A673 (cell line): ENCODE results near the gene N4BP2.

ENCODE experiments used
- EZH2 ChIP-seq: fragments of 200-600 bp; sonication (generic); IDR thresholded peaks from 2 replicates; pipeline ENCODE4 v1.6.1; 2017; ENCODE audit warnings: borderline replicate concordance, low read depth, mild to moderate bottlenecking, mixed read lengths, antibody characterized with exemption, low read length; ENCODE audit not compliant: poor library complexity, severe bottlenecking
- TF ChIP-seq, protein P1 (sequence below): fragments of 300-800, 200-600 bp; sonication (generic); conservative IDR thresholded peaks from 2 replicates; pipeline ENCODE4 v1.5.1; 2017; ENCODE audit warnings: low read depth, mild to moderate bottlenecking, antibody characterized with exemption, low read length, moderate library complexity, mixed read lengths

DNA sequence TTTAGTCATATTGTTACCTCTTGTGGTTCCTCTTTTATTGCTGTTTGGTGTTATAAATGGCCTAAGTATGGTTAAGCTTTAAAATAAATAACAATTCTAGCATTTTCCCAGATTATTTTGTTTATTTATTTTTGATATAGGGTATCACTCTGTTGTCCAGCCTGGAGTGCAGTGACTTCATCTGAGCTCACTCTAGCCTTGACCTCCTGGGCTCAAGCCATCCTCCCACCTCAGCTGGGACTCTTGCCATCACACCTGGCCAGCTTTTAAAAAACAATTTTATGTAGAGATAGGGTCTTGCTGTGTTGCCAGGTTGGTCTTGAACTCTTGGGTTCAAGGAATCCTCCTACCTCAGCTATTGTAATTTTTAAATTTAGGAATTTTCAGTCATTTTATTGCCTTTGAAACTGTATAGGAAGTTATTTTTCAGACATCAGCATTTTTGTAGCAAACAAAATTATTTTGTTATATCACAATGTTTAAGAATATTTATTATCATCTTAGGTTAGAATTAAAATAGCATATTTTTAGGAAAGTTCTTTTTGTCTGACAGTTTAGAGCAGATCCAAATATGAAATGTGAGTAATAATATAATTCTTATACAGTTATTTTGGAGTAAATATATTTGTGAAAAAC, 73.9 kb downstream of the N4BP2 start:
- TF ChIP-seq, protein P1, sequence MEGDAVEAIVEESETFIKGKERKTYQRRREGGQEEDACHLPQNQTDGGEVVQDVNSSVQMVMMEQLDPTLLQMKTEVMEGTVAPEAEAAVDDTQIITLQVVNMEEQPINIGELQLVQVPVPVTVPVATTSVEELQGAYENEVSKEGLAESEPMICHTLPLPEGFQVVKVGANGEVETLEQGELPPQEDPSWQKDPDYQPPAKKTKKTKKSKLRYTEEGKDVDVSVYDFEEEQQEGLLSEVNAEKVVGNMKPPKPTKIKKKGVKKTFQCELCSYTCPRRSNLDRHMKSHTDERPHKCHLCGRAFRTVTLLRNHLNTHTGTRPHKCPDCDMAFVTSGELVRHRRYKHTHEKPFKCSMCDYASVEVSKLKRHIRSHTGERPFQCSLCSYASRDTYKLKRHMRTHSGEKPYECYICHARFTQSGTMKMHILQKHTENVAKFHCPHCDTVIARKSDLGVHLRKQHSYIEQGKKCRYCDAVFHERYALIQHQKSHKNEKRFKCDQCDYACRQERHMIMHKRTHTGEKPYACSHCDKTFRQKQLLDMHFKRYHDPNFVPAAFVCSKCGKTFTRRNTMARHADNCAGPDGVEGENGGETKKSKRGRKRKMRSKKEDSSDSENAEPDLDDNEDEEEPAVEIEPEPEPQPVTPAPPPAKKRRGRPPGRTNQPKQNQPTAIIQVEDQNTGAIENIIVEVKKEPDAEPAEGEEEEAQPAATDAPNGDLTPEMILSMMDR, result no peak
- TF ChIP-seq EZH2, result no peak
